Measurements from ENCODE around the gene TSPAN5. TPM values are rescaled to one million over a fixed set of nuclear protein-coding genes. Genes with fewer than 3 reads are reported as not detected.

The TSPAN5 gene
- total and polyA plus RNA-seq, 11 donors = 1.0 to 10.2 (median 5.6) TPM

GRCh38 chr4:98620087-98620784, 38.2 kb downstream of the TSPAN5 start:
- 89 to 95% (median 93%) methylated on average over 9 of the region's 9 CpGs for WGBS, 4 donors
- intact Hi-C loops (cut with DNase I) = loop anchor here in 2 of 10 donors (10.0 kb wide), 1 partner anchor 155 kb away; no protein-coding TSS in a partner anchor

GRCh38 chr4:98619180-98619579, 39.2 kb downstream of the TSPAN5 start:
- ATAC-seq = no peak
- no peaks in the 10 kb centered on the region for H3K27me3 ChIP-seq
- H3K9me3 ChIP-seq = no peaks in the 10 kb centered on the region
- H3K4me3 ChIP-seq = no peak overlapping the region
- 80 to 89% (median 84%) methylated on average over 2 of the region's 2 CpGs for WGBS, 4 donors
- intact Hi-C loops (cut with DNase I) = no loop called here
- TF ChIP-seq CTCF (IDR thresholded peaks at IDR 0.05) (no peak), POLR2A (IDR thresholded peaks at IDR 0.05) (no peak)
- H3K4me1 ChIP-seq = peaks cover 0 to 13% (median 3%) of the 10 kb centered on the region in 12 donors
- H3K36me3 ChIP-seq = no peaks in the 10 kb centered on the region
- DNase-seq = no peak
- H3K27ac ChIP-seq = no peak overlapping the region

More at GRCh38 chr4:98620087-98620784, 38.2 kb downstream of the TSPAN5 start:
- Histone ChIP-seq H3K27me3 (no peaks in the 10 kb centered on the region), H3K4me3 (no peak overlapping the region), H3K36me3 (no peaks in the 10 kb centered on the region), H3K27ac (no peak overlapping the region), H3K4me1 (peaks cover 0 to 13% (median 3%) of the 10 kb centered on the region in 12 donors), H3K9me3 (no peaks in the 10 kb centered on the region)
- TF ChIP-seq POLR2A (IDR thresholded peaks at IDR 0.05) (no peak), CTCF (IDR thresholded peaks at IDR 0.05) (no peak)
- ATAC-seq (no peak), DNase-seq (no peak)

- 87 to 94% (median 91%) methylated on average over 3 of the region's 3 CpGs for WGBS, 4 donors
- no peaks in the 10 kb centered on the region for H3K9me3 ChIP-seq
- TF ChIP-seq POLR2A (IDR thresholded peaks at IDR 0.05) (no peak), CTCF (IDR thresholded peaks at IDR 0.05) (no peak)
- DNase-seq (no peak), ATAC-seq (no peak)
- H3K27me3 ChIP-seq = no peaks in the 10 kb centered on the region
- H3K27ac ChIP-seq = no peak overlapping the region
- H3K4me3 ChIP-seq = no peak overlapping the region
- H3K36me3 ChIP-seq = no peaks in the 10 kb centered on the region
- intact Hi-C loops (cut with DNase I) = no loop called here
- H3K4me1 ChIP-seq = peaks cover 0 to 15% (median 3%) of the 10 kb centered on the region in 12 donors
Measured at GRCh38 chr4:98618680-98619079, 39.7 kb downstream of the TSPAN5 start.

GRCh38 chr4:98617358-98618047, 40.9 kb downstream of the TSPAN5 start:
- Histone ChIP-seq H3K36me3 (no peaks in the 10 kb centered on the region), H3K4me3 (no peak overlapping the region), H3K4me1 (peaks cover 0 to 19% (median 3%) of the 10 kb centered on the region in 12 donors), H3K9me3 (no peaks in the 10 kb centered on the region), H3K27me3 (no peaks in the 10 kb centered on the region), H3K27ac (peak overlapping the region in 1 of 12 donors; percentile 6)
- TF ChIP-seq POLR2A (IDR thresholded peaks at IDR 0.05) = no peak
- TF ChIP-seq CTCF (IDR thresholded peaks at IDR 0.05) = no peak
- intact Hi-C loops (cut with DNase I) = no loop called here
- ATAC-seq = peak in 3 of 4 donors; percentile 46 to 68 (median 47)
- no peak for DNase-seq
- WGBS, 4 donors = 63 to 82% (median 73%) methylated on average over 2 of the region's 2 CpGs

All from heart left ventricle (tissue), 16 donors.